Lower lobe of right lung (tissue), 2 donors: ENCODE measurements around the gene FCHO1. TPM values are rescaled to one million over a fixed set of nuclear protein-coding genes. Genes with fewer than 3 reads are reported as not detected.
"Not testable (repeated sequence)": the region's sequence is repeated elsewhere in the genome, so short reads cannot be mapped to it uniquely, and the experiment has no call there.

ENCODE experiments used
- ATAC-seq, 2 donors: fragments of 200-7000 bp; cut with Tn5 transposase; one replicate each; pipeline ENCODE4 v1.9.1; 2020 to 2022; ENCODE audit warnings: mild to moderate bottlenecking in 2 of 2, moderate library complexity in 2 of 2
- DNase-seq: peaks from one replicate; pipeline ENCODE4 v3.0.0-alpha.2; 2020
- H3K27ac ChIP-seq: fragments of 200-600 bp; one replicate; pipeline ENCODE4 v1.8.0; 2022
- H3K27me3 ChIP-seq: fragments of 200-600 bp; one replicate; pipeline ENCODE4 v1.8.0; 2022; ENCODE audit warnings: low read depth
- H3K36me3 ChIP-seq: fragments of 200-600 bp; one replicate; pipeline ENCODE4 v1.8.0; 2022; ENCODE audit warnings: mild to moderate bottlenecking
- H3K4me1 ChIP-seq: fragments of 200-600 bp; one replicate; pipeline ENCODE4 v1.8.0; 2022
- H3K4me3 ChIP-seq: fragments of 200-600 bp; one replicate; pipeline ENCODE4 v1.8.0; 2022; ENCODE audit warnings: mild to moderate bottlenecking
- H3K9me3 ChIP-seq: fragments of 200-600 bp; one replicate; pipeline ENCODE4 v1.8.0; 2022
- CTCF ChIP-seq: fragments of 200-600 bp; IDR thresholded peaks from one replicate; pipeline ENCODE4 v1.8.0; 2022; ENCODE audit warnings: antibody characterized with exemption, mild to moderate bottlenecking
- intact Hi-C: fragments of 100-400 bp; cut with DNase I; formaldehyde crosslinking; loops from one replicate; pipeline ENCODE4 v1.11.0; 2022
- total RNA-seq: library from RNA; stranded (reverse); fragmentation: NEBNext Ultra II Directional; extraction: Animal tissue kit (Norgen Biotek cat#: 25700); gene quantifications from one replicate; pipeline ENCODE4 v1.2.1, GENCODE V29; 2021
- donor health status: DM: no; HTN: yes; CAD: no; lungs with severe emphysema.

FCHO1 gene
- total RNA-seq, 1 donor from 2014 or later: 8.7 TPM

- peak in 1 of 2 donors; percentile 31 for ATAC-seq
- peaks cover 40% of the 10 kb centered on the region for H3K27me3 ChIP-seq
- intact Hi-C loops: no loop called here
Observed at GRCh38 chr19:17794731-17795494, 43.6 kb downstream of the FCHO1 start, which contains the start of gene B3GNT3. Gene B3GNT3 (plus strand): TSS chr19:17795138. CDS start chr19:17807808, 12,670 bp downstream.

GRCh38 chr19:17795495-17795856 is 44.2 kb downstream of the FCHO1 start:
- no peak for ATAC-seq
- Histone ChIP-seq H3K27ac (no peak overlapping the region), H3K9me3 (no peaks in the 10 kb centered on the region), H3K4me1 (peaks cover 17% of the 10 kb centered on the region), H3K4me3 (peak overlapping the region; percentile 32), H3K27me3 (peaks cover 43% of the 10 kb centered on the region), H3K36me3 (no peaks in the 10 kb centered on the region)
- no peak for TF ChIP-seq CTCF
- DNase-seq: no peak
- intact Hi-C loops: no loop called here

More at GRCh38 chr19:17794731-17795494, 43.6 kb downstream of the FCHO1 start, which contains the start of gene B3GNT3:
- H3K4me1 ChIP-seq: peaks cover 17% of the 10 kb centered on the region
- DNase-seq: peak; percentile 79
- H3K36me3 ChIP-seq: no peaks in the 10 kb centered on the region
- no peaks in the 10 kb centered on the region for H3K9me3 ChIP-seq
- no peak for TF ChIP-seq CTCF
- peak within 1 kb of the TSS; percentile 32 for H3K4me3 ChIP-seq
- no peak within 1 kb of the TSS for H3K27ac ChIP-seq

GRCh38 chr19:17796013-17796837 is 44.9 kb downstream of the FCHO1 start:
- H3K27ac ChIP-seq: no peak overlapping the region
- DNase-seq (no peak), ATAC-seq (peak in 1 of 2 donors; percentile 60)
- H3K4me1 ChIP-seq: peaks cover 17% of the 10 kb centered on the region
- intact Hi-C loops: no loop called here
- TF ChIP-seq CTCF: no peak
- H3K36me3 ChIP-seq: no peaks in the 10 kb centered on the region
- no peaks in the 10 kb centered on the region for H3K9me3 ChIP-seq
- no peak overlapping the region for H3K4me3 ChIP-seq
- H3K27me3 ChIP-seq: peaks cover 43% of the 10 kb centered on the region

GRCh38 chr19:17796838-17797423 is 45.7 kb downstream of the FCHO1 start:
- no peak for ATAC-seq
- H3K4me1 ChIP-seq: peaks cover 13% of the 10 kb centered on the region
- TF ChIP-seq CTCF: no peak
- peaks cover 43% of the 10 kb centered on the region for H3K27me3 ChIP-seq
- H3K27ac ChIP-seq: no peak overlapping the region
- no peaks in the 10 kb centered on the region for H3K36me3 ChIP-seq
- no peaks in the 10 kb centered on the region for H3K9me3 ChIP-seq
- DNase-seq: no peak
- intact Hi-C loops: no loop called here
- H3K4me3 ChIP-seq: no peak overlapping the region

- intact Hi-C loops: no loop called here
- ATAC-seq (peak in 1 of 2 donors; percentile 35), DNase-seq (no peak)
- H3K27me3 ChIP-seq: peaks cover 43% of the 10 kb centered on the region
- no peak for TF ChIP-seq CTCF
- no peaks in the 10 kb centered on the region for H3K36me3 ChIP-seq
- peaks cover 13% of the 10 kb centered on the region for H3K4me1 ChIP-seq
- no peak overlapping the region for H3K27ac ChIP-seq
- no peak overlapping the region for H3K4me3 ChIP-seq
- no peaks in the 10 kb centered on the region for H3K9me3 ChIP-seq
Observed at GRCh38 chr19:17797424-17798201, 46.3 kb downstream of the FCHO1 start.

GRCh38 chr19:17798599-17798998 is 47.3 kb downstream of the FCHO1 start:
- H3K27me3 ChIP-seq: peaks cover 38% of the 10 kb centered on the region
- DNase-seq, H3K9me3 ChIP-seq, H3K36me3 ChIP-seq, intact Hi-C loops, H3K27ac ChIP-seq, ATAC-seq, H3K4me3 ChIP-seq: not testable (repeated sequence)
- H3K4me1 ChIP-seq: peaks cover 20% of the 10 kb centered on the region
